ENCODE results near the gene CXCL10.

CXCL10 gene

DNA sequence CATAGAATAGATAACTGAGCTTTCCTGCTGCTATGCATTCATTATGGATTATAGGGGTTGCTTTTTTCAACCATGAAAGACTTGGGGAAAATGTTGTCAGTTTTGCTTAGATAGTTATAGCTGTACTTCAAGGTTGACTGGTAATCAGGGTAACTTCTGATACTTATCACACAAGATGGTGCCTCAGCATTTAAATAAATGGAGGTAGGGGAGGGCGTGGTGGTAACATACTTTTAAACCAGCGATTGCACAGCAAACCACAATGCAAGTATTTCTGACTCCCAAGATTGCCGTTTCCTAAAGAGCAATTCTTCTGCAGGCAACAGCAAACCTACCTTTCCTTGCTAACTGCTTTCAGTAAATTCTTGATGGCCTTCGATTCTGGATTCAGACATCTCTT is 1.3 kb downstream of the CXCL10 start:
- ChIA-PET CTCF (no interaction called here), POLR2A (no interaction called here)
- H3K9me3 ChIP-seq (ENCODE audit: control insufficient read depth, insufficient read depth, low read depth, low read length) = no peaks in the 10 kb centered on the region
- H3K4me1 ChIP-seq (ENCODE audit: control insufficient read depth, insufficient read depth, low read length) = no peaks in the 10 kb centered on the region
- no peak overlapping the region for H3K4me3 ChIP-seq (ENCODE audit: low read depth, low read length)
- no peak for TF ChIP-seq ZNF19 (tag by site-specific recombination; IDR thresholded peaks at IDR 0.05; ENCODE audit: low read depth)
- TF ChIP-seq ZNF76 (tag by site-specific recombination; IDR thresholded peaks at IDR 0.05; ENCODE audit: borderline replicate concordance, low read depth) = no peak
- TF ChIP-seq, protein P1, sequence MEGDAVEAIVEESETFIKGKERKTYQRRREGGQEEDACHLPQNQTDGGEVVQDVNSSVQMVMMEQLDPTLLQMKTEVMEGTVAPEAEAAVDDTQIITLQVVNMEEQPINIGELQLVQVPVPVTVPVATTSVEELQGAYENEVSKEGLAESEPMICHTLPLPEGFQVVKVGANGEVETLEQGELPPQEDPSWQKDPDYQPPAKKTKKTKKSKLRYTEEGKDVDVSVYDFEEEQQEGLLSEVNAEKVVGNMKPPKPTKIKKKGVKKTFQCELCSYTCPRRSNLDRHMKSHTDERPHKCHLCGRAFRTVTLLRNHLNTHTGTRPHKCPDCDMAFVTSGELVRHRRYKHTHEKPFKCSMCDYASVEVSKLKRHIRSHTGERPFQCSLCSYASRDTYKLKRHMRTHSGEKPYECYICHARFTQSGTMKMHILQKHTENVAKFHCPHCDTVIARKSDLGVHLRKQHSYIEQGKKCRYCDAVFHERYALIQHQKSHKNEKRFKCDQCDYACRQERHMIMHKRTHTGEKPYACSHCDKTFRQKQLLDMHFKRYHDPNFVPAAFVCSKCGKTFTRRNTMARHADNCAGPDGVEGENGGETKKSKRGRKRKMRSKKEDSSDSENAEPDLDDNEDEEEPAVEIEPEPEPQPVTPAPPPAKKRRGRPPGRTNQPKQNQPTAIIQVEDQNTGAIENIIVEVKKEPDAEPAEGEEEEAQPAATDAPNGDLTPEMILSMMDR (tag by site-specific recombination; IDR thresholded peaks at IDR 0.05) = no peak
- TF ChIP-seq ZNF10 (tag by site-specific recombination; IDR thresholded peaks at IDR 0.05) = no peak
- TF ChIP-seq, protein P2, sequence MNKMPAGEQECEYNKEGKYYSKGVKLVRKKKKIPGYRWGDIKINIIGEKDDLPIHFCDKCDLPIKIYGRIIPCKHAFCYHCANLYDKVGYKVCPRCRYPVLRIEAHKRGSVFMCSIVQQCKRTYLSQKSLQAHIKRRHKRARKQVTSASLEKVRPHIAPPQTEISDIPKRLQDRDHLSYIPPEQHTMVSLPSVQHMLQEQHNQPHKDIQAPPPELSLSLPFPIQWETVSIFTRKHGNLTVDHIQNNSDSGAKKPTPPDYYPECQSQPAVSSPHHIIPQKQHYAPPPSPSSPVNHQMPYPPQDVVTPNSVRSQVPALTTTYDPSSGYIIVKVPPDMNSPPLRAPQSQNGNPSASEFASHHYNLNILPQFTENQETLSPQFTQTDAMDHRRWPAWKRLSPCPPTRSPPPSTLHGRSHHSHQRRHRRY (tag by site-specific recombination; IDR thresholded peaks at IDR 0.05) = no peak
- no peak for TF ChIP-seq ZNF664 (tag by site-specific recombination; IDR thresholded peaks at IDR 0.05)
- TF ChIP-seq SP3 (tag by site-specific recombination; IDR thresholded peaks at IDR 0.05) = no peak
- TF ChIP-seq ZNF223 (tag by site-specific recombination; IDR thresholded peaks at IDR 0.05) = no peak
- no peak for TF ChIP-seq YY1 (tag by site-specific recombination; IDR thresholded peaks at IDR 0.05)
- TF ChIP-seq ZNF501 (tag by site-specific recombination; IDR thresholded peaks at IDR 0.05) = no peak
- no peaks in the 10 kb centered on the region for H3K36me3 ChIP-seq (ENCODE audit: control insufficient read depth in 2 of 2, insufficient read depth in 1 of 2, low read length in 2 of 2)
- H3K27ac ChIP-seq (ENCODE audit: extremely low read depth, low read depth, low read length) = no peak overlapping the region

DNA sequence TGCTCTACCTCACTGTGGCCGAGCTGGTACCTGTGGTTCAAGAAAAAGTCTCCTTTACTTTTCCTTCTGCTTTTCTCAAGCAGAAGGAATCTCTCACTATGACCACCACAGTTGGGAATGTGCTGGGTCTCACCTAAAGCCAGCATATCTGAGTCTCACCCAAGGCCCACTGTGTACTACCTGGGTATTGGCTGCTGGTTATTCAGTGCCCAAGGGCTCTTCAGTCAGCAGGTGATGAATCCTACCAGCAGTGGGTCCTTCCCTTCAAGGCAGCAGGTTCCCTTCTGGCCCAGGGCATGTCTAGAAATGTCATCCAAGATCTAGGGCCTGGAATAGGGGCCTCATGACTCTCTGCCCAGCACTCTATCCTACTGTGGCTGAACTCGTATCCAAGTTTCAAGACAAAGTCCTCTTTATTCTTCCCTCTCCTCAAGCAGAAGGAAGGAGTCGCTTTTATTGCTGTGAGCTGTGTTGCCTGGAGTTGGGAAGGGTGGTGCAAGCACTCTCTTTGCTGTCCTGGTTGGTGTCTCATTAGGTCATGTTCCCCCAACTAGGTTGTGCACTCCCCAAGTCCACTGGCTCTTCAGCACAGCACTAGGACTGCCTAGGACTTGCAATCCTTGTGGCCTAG is 6.1 kb downstream of the CXCL10 start:
- no peaks in the 10 kb centered on the region for H3K4me1 ChIP-seq (ENCODE audit: control insufficient read depth, insufficient read depth, low read length)
- no peaks in the 10 kb centered on the region for H3K36me3 ChIP-seq (ENCODE audit: control insufficient read depth in 2 of 2, insufficient read depth in 1 of 2, low read length in 2 of 2)
- TF ChIP-seq ZNF175 (tag by site-specific recombination; IDR thresholded peaks at IDR 0.05) = no peak
- TF ChIP-seq ZNF169 (tag by site-specific recombination; IDR thresholded peaks at IDR 0.05) = no peak
- TF ChIP-seq ZBTB20 (tag by site-specific recombination; IDR thresholded peaks at IDR 0.05) = no peak
- ChIA-PET CTCF (no interaction called here), POLR2A (no interaction called here)
- H3K4me3 ChIP-seq (ENCODE audit: low read depth, low read length) = no peak overlapping the region
- no peaks in the 10 kb centered on the region for H3K9me3 ChIP-seq (ENCODE audit: control insufficient read depth, insufficient read depth, low read depth, low read length)
- no peak overlapping the region for H3K27ac ChIP-seq (ENCODE audit: extremely low read depth, low read depth, low read length)

GRCh38 chr4:76016393-76016792 is 6.9 kb downstream of the CXCL10 start:
- Histone ChIP-seq H3K36me3 (ENCODE audit: control insufficient read depth in 2 of 2, insufficient read depth in 1 of 2, low read length in 2 of 2) (no peaks in the 10 kb centered on the region), H3K4me1 (ENCODE audit: control insufficient read depth, insufficient read depth, low read length) (no peaks in the 10 kb centered on the region), H3K4me3 (ENCODE audit: low read depth, low read length) (no peak overlapping the region), H3K9me3 (ENCODE audit: control insufficient read depth, insufficient read depth, low read depth, low read length) (no peaks in the 10 kb centered on the region), H3K27ac (ENCODE audit: extremely low read depth, low read depth, low read length) (no peak overlapping the region)
- POLR2A ChIA-PET = no interaction called here
- TF ChIP-seq ZNF324 (tag by site-specific recombination; IDR thresholded peaks at IDR 0.05) (no peak), ZNF639 (tag by site-specific recombination; IDR thresholded peaks at IDR 0.05) (no peak), ZNF664 (tag by site-specific recombination; IDR thresholded peaks at IDR 0.05) (no peak), SP3 (tag by site-specific recombination; IDR thresholded peaks at IDR 0.05) (no peak)
- TF ChIP-seq, protein P3, sequence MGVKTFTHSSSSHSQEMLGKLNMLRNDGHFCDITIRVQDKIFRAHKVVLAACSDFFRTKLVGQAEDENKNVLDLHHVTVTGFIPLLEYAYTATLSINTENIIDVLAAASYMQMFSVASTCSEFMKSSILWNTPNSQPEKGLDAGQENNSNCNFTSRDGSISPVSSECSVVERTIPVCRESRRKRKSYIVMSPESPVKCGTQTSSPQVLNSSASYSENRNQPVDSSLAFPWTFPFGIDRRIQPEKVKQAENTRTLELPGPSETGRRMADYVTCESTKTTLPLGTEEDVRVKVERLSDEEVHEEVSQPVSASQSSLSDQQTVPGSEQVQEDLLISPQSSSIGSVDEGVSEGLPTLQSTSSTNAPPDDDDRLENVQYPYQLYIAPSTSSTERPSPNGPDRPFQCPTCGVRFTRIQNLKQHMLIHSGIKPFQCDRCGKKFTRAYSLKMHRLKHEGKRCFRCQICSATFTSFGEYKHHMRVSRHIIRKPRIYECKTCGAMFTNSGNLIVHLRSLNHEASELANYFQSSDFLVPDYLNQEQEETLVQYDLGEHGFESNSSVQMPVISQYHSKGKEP (tag by site-specific recombination; IDR thresholded peaks at IDR 0.05) = no peak
- TF ChIP-seq, protein P4, sequence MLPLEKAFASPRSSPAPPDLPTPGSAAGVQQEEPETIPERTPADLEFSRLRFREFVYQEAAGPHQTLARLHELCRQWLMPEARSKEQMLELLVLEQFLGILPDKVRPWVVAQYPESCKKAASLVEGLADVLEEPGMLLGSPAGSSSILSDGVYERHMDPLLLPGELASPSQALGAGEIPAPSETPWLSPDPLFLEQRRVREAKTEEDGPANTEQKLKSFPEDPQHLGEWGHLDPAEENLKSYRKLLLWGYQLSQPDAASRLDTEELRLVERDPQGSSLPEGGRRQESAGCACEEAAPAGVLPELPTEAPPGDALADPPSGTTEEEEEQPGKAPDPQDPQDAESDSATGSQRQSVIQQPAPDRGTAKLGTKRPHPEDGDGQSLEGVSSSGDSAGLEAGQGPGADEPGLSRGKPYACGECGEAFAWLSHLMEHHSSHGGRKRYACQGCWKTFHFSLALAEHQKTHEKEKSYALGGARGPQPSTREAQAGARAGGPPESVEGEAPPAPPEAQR (tag by site-specific recombination; IDR thresholded peaks at IDR 0.05) = no peak
- CTCF ChIA-PET = no interaction called here

Data from HEK293 (cell line).